HUES64 (cell line): Measurements from ENCODE around the gene TBC1D22A.

Source experiments
- H3K27ac ChIP-seq: 2 replicates; pipeline ENCODE4 v1.7.0; 2013; ENCODE audit warnings: low read depth, low read length, inconsistent platforms
- H3K27me3 ChIP-seq: 2 replicates; pipeline ENCODE4 v1.6.1; 2013; ENCODE audit warnings: mild to moderate bottlenecking, low read length; ENCODE audit not compliant: insufficient read depth
- H3K36me3 ChIP-seq: 2 replicates; pipeline ENCODE4 v1.6.1; 2013; ENCODE audit warnings: mild to moderate bottlenecking, low read length; ENCODE audit not compliant: insufficient read depth
- H3K4me1 ChIP-seq: 2 replicates; pipeline ENCODE4 v1.6.1; 2013; ENCODE audit warnings: mild to moderate bottlenecking, low read length, moderate library complexity; ENCODE audit not compliant: insufficient read depth
- H3K4me3 ChIP-seq: 2 replicates; pipeline ENCODE4 v1.5.1; 2013; ENCODE audit warnings: mild to moderate bottlenecking, low read length, moderate library complexity
- H3K9ac ChIP-seq: 2 replicates; pipeline ENCODE4 v1.6.1; 2013; ENCODE audit warnings: mild to moderate bottlenecking, low read depth, low read length
- H3K9me3 ChIP-seq: 2 replicates; pipeline ENCODE4 v1.6.1; 2013; ENCODE audit warnings: low read depth, low read length; ENCODE audit not compliant: insufficient read depth
- WGBS: fragments of 150-250, 120-280 bp; methylation state at CpG from one replicate; pipeline ENCODE4 v1.1.7; 2013; ENCODE audit warnings: missing lambda C conversion rate; 5-methylcytosine and 5-hydroxymethylcytosine counted together

Gene TBC1D22A

GRCh38 chr22:47018010-47018910 lies 255.8 kb downstream of the TBC1D22A start:
- Histone ChIP-seq H3K9me3 (peaks cover 25% of the 10 kb centered on the region), H3K27ac (no peak overlapping the region), H3K4me1 (no peaks in the 10 kb centered on the region), H3K27me3 (no peaks in the 10 kb centered on the region), H3K4me3 (no peak overlapping the region), H3K9ac (no peak overlapping the region), H3K36me3 (no peaks in the 10 kb centered on the region)
- 95% methylated on average over 32 of the region's 32 CpGs for WGBS

- 95% methylated on average over 21 of the region's 22 CpGs for WGBS
- Histone ChIP-seq H3K36me3 (no peaks in the 10 kb centered on the region), H3K4me3 (no peak overlapping the region), H3K27me3 (no peaks in the 10 kb centered on the region), H3K27ac (no peak overlapping the region), H3K4me1 (no peaks in the 10 kb centered on the region), H3K9ac (no peak overlapping the region), H3K9me3 (peaks cover 25% of the 10 kb centered on the region)
These were observed 256.8 kb downstream of the TBC1D22A start for GRCh38 chr22:47019012-47019790.

- no peak overlapping the region for H3K27ac ChIP-seq
- no peak overlapping the region for H3K4me3 ChIP-seq
- H3K9me3 ChIP-seq = peaks cover 25% of the 10 kb centered on the region
- WGBS = 95% methylated on average over 7 of the region's 7 CpGs
- no peaks in the 10 kb centered on the region for H3K4me1 ChIP-seq
- no peaks in the 10 kb centered on the region for H3K36me3 ChIP-seq
- no peak overlapping the region for H3K9ac ChIP-seq
- no peaks in the 10 kb centered on the region for H3K27me3 ChIP-seq
These were observed 257.7 kb downstream of the TBC1D22A start for GRCh38 chr22:47020166-47020565.

GRCh38 chr22:47021371-47022074 lies 259.1 kb downstream of the TBC1D22A start:
- 0 out of 2 replicates have a peak, but pooled peaks cover 1% of the 10 kb centered on the region for H3K4me1 ChIP-seq
- WGBS = 96% methylated on average over 7 of the region's 7 CpGs
- H3K27me3 ChIP-seq = no peaks in the 10 kb centered on the region
- H3K9me3 ChIP-seq = peaks cover 25% of the 10 kb centered on the region
- H3K27ac ChIP-seq = no peak overlapping the region
- no peaks in the 10 kb centered on the region for H3K36me3 ChIP-seq
- no peak overlapping the region for H3K4me3 ChIP-seq
- H3K9ac ChIP-seq = no peak overlapping the region

- Histone ChIP-seq H3K27me3 (no peaks in the 10 kb centered on the region), H3K4me1 (peaks cover 7% of the 10 kb centered on the region; the same call in 1 of the 2 replicates), H3K9me3 (peaks cover 25% of the 10 kb centered on the region), H3K27ac (no peak overlapping the region), H3K4me3 (no peak overlapping the region), H3K9ac (no peak overlapping the region), H3K36me3 (no peaks in the 10 kb centered on the region)
- 94% methylated on average over 3 of the region's 3 CpGs for WGBS
These were observed 259.6 kb downstream of the TBC1D22A start for GRCh38 chr22:47022075-47022473.

GRCh38 chr22:47022475-47022874 lies 260.0 kb downstream of the TBC1D22A start:
- Histone ChIP-seq H3K9me3 (peaks cover 25% of the 10 kb centered on the region), H3K36me3 (no peaks in the 10 kb centered on the region), H3K4me1 (peaks cover 11% of the 10 kb centered on the region), H3K27ac (no peak overlapping the region), H3K9ac (no peak overlapping the region), H3K4me3 (no peak overlapping the region), H3K27me3 (no peaks in the 10 kb centered on the region)
- 96% methylated on average over 6 of the region's 7 CpGs for WGBS

- Histone ChIP-seq H3K27ac (no peak overlapping the region), H3K9me3 (peaks cover 25% of the 10 kb centered on the region), H3K4me3 (no peak overlapping the region), H3K4me1 (peaks cover 18% of the 10 kb centered on the region), H3K9ac (no peak overlapping the region), H3K27me3 (no peaks in the 10 kb centered on the region), H3K36me3 (no peaks in the 10 kb centered on the region)
- 96% methylated on average over 12 of the region's 13 CpGs for WGBS
These were observed 261.4 kb downstream of the TBC1D22A start for GRCh38 chr22:47023871-47024270.

- no peaks in the 10 kb centered on the region for H3K27me3 ChIP-seq
- H3K9ac ChIP-seq = no peak overlapping the region
- H3K4me3 ChIP-seq = no peak overlapping the region
- peaks cover 18% of the 10 kb centered on the region for H3K4me1 ChIP-seq
- no peaks in the 10 kb centered on the region for H3K36me3 ChIP-seq
- WGBS = 21% methylated on average over 9 of the region's 9 CpGs
- H3K27ac ChIP-seq = no peak overlapping the region
- H3K9me3 ChIP-seq = no peaks in the 10 kb centered on the region
These were observed 265.3 kb downstream of the TBC1D22A start for GRCh38 chr22:47027766-47028165.

- Histone ChIP-seq H3K4me1 (peaks cover 18% of the 10 kb centered on the region), H3K4me3 (no peak overlapping the region), H3K9me3 (no peaks in the 10 kb centered on the region), H3K27me3 (no peaks in the 10 kb centered on the region), H3K36me3 (no peaks in the 10 kb centered on the region), H3K9ac (no peak overlapping the region), H3K27ac (no peak overlapping the region)
- WGBS = 87% methylated on average over 26 of the region's 26 CpGs
These were observed 267.0 kb downstream of the TBC1D22A start for GRCh38 chr22:47029244-47030074.

- no peak overlapping the region for H3K27ac ChIP-seq
- 82% methylated on average over 7 of the region's 7 CpGs for WGBS
These were observed 267.8 kb downstream of the TBC1D22A start for GRCh38 chr22:47030143-47030661.

More at GRCh38 chr22:47030143-47030661, 267.8 kb downstream of the TBC1D22A start:
- Histone ChIP-seq H3K36me3 (no peaks in the 10 kb centered on the region), H3K9me3 (no peaks in the 10 kb centered on the region), H3K4me3 (no peak overlapping the region), H3K4me1 (peaks cover 18% of the 10 kb centered on the region), H3K27me3 (no peaks in the 10 kb centered on the region), H3K9ac (no peak overlapping the region)
